ENCODE measurements around the gene TEX52. TPM values are rescaled to one million over a fixed set of nuclear protein-coding genes. Genes with fewer than 3 reads are reported as not detected.

The TEX52 gene
- total and polyA plus RNA-seq, 2 of the 13 experiments (the other 11 are each of a cell fraction or from before 2014, with no cell fraction given), result 0.05 TPM; not detected in 1

DNA sequence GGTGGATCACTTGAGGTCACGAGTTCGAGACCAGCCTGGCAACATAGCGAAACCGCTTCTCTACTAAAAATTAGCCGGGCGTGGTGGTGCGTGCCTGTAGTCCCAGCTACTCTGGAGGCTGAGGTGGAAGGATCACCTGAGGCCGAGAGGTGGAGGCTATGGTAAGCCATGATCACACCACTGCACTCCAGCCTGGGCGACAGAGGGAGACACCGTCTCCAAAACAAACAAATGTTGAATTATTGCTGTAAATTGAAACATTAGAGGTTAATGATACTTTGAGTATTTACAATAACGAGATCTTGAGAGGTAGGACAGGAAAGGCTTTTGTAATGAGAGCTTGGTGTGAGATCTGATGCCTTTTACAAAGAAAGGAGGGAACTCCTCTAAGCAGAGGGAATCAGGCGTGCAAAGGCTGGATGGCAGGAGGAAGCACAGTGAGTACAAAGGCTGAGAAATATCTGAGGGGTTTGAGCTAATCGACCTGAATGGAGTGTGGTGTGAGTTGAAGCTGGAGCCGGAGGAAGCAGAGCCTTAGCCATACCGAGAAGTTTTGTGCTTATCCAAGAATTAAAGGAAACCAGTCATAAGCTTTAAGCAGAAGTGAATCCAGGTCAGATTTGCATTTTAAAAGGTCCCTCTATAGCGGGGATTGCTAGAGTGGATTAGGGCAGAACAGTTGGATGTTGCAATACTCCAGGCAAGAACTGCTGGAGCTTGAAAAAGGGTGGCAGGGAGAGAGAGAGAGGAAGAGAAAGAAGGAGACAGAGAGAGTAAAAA, 21.3 kb upstream of the TEX52 start (continued):
- TF ChIP-seq HES4 (CRISPR knock-in tag; IDR thresholded peaks at IDR 0.05; ENCODE audit: borderline replicate concordance) (no peak), SP2 (CRISPR knock-in tag; IDR thresholded peaks at IDR 0.05) (no peak), NR2F2 (IDR thresholded peaks at IDR 0.05; ENCODE audit: borderline replicate concordance, low read depth) (no peak), MYC (CRISPR knock-in tag; IDR thresholded peaks at IDR 0.05; ENCODE audit: borderline replicate concordance) (peak; percentile 38; the same call in 1 of the 2 replicates), ZNF737 (CRISPR knock-in tag; IDR thresholded peaks at IDR 0.05; ENCODE audit: borderline replicate concordance) (no peak), STAT5B (CRISPR knock-in tag; IDR thresholded peaks at IDR 0.05) (no peak), KDM2A (CRISPR knock-in tag; IDR thresholded peaks at IDR 0.05; ENCODE audit: borderline replicate concordance, low read depth) (no peak), ZNF614 (CRISPR knock-in tag; IDR thresholded peaks at IDR 0.05; ENCODE audit: borderline replicate concordance) (no peak), ZNF264 (CRISPR knock-in tag; IDR thresholded peaks at IDR 0.05) (no peak), MIER2 (CRISPR knock-in tag; IDR thresholded peaks at IDR 0.05) (no peak), ZNF274 (CRISPR knock-in tag; IDR thresholded peaks at IDR 0.05) (no peak)
- TF ChIP-seq, protein P1, sequence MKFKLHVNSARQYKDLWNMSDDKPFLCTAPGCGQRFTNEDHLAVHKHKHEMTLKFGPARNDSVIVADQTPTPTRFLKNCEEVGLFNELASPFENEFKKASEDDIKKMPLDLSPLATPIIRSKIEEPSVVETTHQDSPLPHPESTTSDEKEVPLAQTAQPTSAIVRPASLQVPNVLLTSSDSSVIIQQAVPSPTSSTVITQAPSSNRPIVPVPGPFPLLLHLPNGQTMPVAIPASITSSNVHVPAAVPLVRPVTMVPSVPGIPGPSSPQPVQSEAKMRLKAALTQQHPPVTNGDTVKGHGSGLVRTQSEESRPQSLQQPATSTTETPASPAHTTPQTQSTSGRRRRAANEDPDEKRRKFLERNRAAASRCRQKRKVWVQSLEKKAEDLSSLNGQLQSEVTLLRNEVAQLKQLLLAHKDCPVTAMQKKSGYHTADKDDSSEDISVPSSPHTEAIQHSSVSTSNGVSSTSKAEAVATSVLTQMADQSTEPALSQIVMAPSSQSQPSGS (CRISPR knock-in tag; IDR thresholded peaks at IDR 0.05), result no peak
- TF ChIP-seq, protein P2, sequence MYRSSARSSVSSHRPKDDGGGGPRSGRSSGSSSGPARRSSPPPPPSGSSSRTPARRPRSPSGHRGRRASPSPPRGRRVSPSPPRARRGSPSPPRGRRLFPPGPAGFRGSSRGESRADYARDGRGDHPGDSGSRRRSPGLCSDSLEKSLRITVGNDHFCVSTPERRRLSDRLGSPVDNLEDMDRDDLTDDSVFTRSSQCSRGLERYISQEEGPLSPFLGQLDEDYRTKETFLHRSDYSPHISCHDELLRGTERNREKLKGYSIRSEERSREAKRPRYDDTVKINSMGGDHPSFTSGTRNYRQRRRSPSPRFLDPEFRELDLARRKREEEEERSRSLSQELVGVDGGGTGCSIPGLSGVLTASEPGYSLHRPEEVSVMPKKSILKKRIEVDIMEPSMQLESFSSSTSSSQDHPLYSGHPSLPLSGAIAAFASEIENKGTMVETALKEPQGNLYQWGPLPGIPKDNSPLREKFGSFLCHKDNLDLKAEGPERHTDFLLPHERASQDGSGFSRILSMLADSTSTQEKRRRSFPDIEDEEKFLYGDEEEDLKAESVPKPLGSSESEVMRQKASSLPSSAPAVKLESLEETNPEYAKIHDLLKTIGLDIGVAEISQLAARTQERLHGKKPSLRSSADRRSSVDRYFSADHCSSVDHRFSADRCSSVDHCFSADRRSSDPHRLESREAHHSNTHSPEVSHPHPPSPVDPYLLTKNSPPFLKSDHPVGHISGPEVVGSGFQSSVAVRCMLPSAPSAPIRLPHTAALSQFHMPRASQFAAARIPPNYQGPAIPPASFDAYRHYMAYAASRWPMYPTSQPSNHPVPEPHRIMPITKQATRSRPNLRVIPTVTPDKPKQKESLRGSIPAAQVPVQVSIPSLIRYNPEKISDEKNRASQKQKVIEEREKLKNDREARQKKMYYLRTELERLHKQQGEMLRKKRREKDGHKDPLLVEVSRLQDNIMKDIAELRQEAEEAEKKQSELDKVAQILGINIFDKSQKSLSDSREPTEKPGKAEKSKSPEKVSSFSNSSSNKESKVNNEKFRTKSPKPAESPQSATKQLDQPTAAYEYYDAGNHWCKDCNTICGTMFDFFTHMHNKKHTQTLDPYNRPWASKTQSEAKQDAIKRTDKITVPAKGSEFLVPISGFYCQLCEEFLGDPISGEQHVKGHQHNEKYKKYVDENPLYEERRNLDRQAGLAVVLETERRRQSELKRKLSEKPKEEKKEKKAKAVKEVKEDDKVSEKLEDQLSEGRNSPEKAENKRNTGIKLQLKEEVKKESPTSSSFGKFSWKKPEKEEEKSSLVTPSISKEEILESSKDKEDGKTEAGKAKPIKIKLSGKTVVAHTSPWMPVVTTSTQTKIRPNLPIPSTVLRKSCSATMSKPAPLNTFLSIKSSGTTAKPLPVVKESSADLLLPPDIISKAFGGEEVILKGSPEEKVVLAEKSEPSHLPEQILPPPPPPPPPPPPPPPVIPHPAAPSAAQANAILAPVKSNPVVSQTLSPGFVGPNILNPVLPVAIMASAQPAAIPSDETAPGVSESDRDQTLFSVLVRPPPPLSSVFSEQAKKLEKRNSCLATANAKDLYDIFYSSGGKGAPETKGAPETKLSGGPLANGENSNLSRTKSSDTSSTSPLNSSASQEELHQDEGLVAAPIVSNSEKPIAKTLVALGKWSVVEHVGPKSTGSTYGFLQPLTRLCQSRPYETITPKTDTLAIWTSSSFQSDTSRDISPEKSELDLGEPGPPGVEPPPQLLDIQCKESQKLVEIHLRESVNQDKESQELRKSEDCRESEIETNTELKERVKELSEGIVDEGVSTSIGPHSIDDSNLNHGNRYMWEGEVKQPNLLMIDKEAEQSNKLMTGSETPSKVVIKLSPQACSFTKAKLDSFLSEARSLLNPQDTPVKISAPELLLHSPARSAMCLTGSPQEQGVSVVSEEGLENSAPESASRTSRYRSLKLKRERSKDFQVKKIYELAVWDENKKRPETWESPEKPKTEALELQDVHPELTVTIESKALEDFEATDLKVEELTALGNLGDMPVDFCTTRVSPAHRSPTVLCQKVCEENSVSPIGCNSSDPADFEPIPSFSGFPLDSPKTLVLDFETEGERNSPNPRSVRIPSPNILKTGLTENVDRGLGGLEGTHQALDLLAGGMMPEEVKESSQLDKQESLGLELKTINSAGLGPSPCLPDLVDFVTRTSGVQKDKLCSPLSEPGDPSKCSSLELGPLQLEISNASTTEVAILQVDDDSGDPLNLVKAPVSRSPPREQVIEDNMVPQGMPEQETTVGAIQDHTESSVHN (CRISPR knock-in tag; IDR thresholded peaks at IDR 0.05), result 0 out of 2 replicates have a peak, but pooled peaks have one; percentile 14
- TF ChIP-seq, protein P3, sequence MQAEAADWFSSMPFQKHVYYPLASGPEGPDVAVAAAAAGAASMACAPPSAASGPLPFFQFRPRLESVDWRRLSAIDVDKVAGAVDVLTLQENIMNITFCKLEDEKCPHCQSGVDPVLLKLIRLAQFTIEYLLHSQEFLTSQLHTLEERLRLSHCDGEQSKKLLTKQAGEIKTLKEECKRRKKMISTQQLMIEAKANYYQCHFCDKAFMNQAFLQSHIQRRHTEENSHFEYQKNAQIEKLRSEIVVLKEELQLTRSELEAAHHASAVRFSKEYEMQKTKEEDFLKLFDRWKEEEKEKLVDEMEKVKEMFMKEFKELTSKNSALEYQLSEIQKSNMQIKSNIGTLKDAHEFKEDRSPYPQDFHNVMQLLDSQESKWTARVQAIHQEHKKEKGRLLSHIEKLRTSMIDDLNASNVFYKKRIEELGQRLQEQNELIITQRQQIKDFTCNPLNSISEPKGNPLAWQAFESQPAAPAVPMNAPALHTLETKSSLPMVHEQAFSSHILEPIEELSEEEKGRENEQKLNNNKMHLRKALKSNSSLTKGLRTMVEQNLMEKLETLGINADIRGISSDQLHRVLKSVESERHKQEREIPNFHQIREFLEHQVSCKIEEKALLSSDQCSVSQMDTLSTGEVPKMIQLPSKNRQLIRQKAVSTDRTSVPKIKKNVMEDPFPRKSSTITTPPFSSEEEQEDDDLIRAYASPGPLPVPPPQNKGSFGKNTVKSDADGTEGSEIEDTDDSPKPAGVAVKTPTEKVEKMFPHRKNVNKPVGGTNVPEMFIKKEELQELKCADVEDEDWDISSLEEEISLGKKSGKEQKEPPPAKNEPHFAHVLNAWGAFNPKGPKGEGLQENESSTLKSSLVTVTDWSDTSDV (CRISPR knock-in tag; IDR thresholded peaks at IDR 0.05), result no peak

Measured in HepG2 (cell line).